ENCODE data around the gene HBS1L.

The HBS1L gene

GRCh38 chr6:135088818-135089809 is 34.5 kb upstream of the HBS1L start:
- H3K27ac ChIP-seq (ENCODE audit: low read depth, low read length): no peak overlapping the region
- H3K9me3 ChIP-seq (ENCODE audit: control insufficient read depth, insufficient read depth, low read length): no peaks in the 10 kb centered on the region
- no peak overlapping the region for H3K9ac ChIP-seq (ENCODE audit: low read depth, low read length)
- peaks cover 4% of the 10 kb centered on the region for H3K4me1 ChIP-seq (ENCODE audit: control insufficient read depth, insufficient read depth, low read length)
- no peaks in the 10 kb centered on the region for H3K36me3 ChIP-seq (ENCODE audit: control insufficient read depth, insufficient read depth, low read length)
- no peak overlapping the region for H3K4me3 ChIP-seq (ENCODE audit: low read depth, low read length)
- H3K27me3 ChIP-seq (ENCODE audit: control insufficient read depth, insufficient read depth, low read length): no peaks in the 10 kb centered on the region

DNA sequence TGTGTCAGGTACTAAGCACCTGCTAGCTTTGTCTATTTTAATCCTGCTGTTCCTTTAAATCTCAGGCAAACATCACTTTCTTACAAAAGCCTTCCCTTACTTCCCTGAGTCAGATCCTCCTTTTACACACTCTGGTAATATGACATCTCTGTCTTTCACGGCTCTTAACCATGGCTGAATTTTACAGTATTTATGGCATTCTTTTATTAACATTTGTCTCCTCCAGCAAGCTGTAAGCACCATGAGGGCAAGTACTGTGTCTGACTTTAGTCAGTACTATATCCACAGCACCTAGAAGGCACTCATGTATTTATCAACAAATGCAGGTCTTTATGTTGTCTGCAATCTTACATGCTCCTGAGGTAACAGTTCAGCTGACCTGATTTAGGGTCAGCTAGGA is 33.7 kb upstream of the HBS1L start:
- Histone ChIP-seq H3K9ac (ENCODE audit: low read depth, low read length) (no peak overlapping the region), H3K4me1 (ENCODE audit: control insufficient read depth, insufficient read depth, low read length) (peaks cover 4% of the 10 kb centered on the region), H3K27ac (ENCODE audit: low read depth, low read length) (no peak overlapping the region), H3K36me3 (ENCODE audit: control insufficient read depth, insufficient read depth, low read length) (no peaks in the 10 kb centered on the region), H3K4me3 (ENCODE audit: low read depth, low read length) (no peak overlapping the region), H3K9me3 (ENCODE audit: control insufficient read depth, insufficient read depth, low read length) (no peaks in the 10 kb centered on the region), H3K27me3 (ENCODE audit: control insufficient read depth, insufficient read depth, low read length) (no peaks in the 10 kb centered on the region)

DNA sequence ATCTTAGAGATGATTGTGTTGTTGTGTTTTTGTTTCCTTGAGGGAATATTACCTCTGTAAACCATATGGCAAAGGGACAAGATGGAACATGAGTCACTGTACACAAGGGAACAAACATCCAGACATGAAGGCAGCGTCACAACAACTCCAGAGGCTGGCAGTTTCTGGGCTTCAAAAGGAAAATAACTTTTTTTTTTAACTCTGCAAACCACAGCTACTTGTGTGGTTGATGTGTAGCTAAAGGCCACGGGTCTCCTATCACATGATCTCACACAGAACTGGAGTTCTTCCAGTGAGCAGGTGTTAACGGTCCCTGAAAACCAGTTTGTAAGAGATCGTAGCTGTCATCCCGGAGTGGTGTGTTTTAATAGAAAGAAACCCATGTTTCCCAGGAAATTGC is 33.2 kb upstream of the HBS1L start:
- Histone ChIP-seq H3K36me3 (ENCODE audit: control insufficient read depth, insufficient read depth, low read length) (no peaks in the 10 kb centered on the region), H3K27me3 (ENCODE audit: control insufficient read depth, insufficient read depth, low read length) (no peaks in the 10 kb centered on the region), H3K9me3 (ENCODE audit: control insufficient read depth, insufficient read depth, low read length) (no peaks in the 10 kb centered on the region), H3K4me1 (ENCODE audit: control insufficient read depth, insufficient read depth, low read length) (peaks cover 4% of the 10 kb centered on the region), H3K9ac (ENCODE audit: low read depth, low read length) (no peak overlapping the region), H3K27ac (ENCODE audit: low read depth, low read length) (no peak overlapping the region), H3K4me3 (ENCODE audit: low read depth, low read length) (no peak overlapping the region)

- Histone ChIP-seq H3K4me3 (ENCODE audit: low read depth, low read length) (no peak overlapping the region), H3K27ac (ENCODE audit: low read depth, low read length) (no peak overlapping the region), H3K4me1 (ENCODE audit: control insufficient read depth, insufficient read depth, low read length) (peaks cover 4% of the 10 kb centered on the region), H3K36me3 (ENCODE audit: control insufficient read depth, insufficient read depth, low read length) (no peaks in the 10 kb centered on the region), H3K9me3 (ENCODE audit: control insufficient read depth, insufficient read depth, low read length) (no peaks in the 10 kb centered on the region), H3K27me3 (ENCODE audit: control insufficient read depth, insufficient read depth, low read length) (no peaks in the 10 kb centered on the region), H3K9ac (ENCODE audit: low read depth, low read length) (no peak overlapping the region)
Observed at GRCh38 chr6:135087403-135087802, 32.8 kb upstream of the HBS1L start.

DNA sequence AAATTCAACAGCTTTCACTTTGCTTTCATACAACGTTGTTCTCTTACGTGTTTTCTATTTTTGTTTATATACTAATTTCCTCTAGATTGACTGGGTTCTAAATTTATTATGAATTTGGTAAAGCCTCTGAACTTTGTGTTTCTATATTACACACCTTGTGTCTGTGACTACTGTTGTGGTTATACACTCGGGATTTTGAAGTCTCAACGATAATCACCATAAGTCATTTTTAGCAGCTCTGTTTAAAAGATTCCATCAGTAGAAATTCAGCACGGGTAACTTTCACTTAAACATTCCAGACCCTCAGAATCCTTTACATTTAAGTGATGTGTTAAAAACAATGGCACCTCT is 31.8 kb upstream of the HBS1L start:
- H3K36me3 ChIP-seq (ENCODE audit: control insufficient read depth, insufficient read depth, low read length): no peaks in the 10 kb centered on the region
- H3K9ac ChIP-seq (ENCODE audit: low read depth, low read length): no peak overlapping the region
- no peak overlapping the region for H3K27ac ChIP-seq (ENCODE audit: low read depth, low read length)
- peaks cover 4% of the 10 kb centered on the region for H3K4me1 ChIP-seq (ENCODE audit: control insufficient read depth, insufficient read depth, low read length)
- no peak overlapping the region for H3K4me3 ChIP-seq (ENCODE audit: low read depth, low read length)
- H3K9me3 ChIP-seq (ENCODE audit: control insufficient read depth, insufficient read depth, low read length): 0 out of 2 replicates have a peak, but pooled peaks cover 5% of the 10 kb centered on the region
- H3K27me3 ChIP-seq (ENCODE audit: control insufficient read depth, insufficient read depth, low read length): no peaks in the 10 kb centered on the region

GRCh38 chr6:135085700-135086413 is 31.2 kb upstream of the HBS1L start:
- H3K9me3 ChIP-seq (ENCODE audit: control insufficient read depth, insufficient read depth, low read length): 0 out of 2 replicates have a peak, but pooled peaks cover 5% of the 10 kb centered on the region
- no peak overlapping the region for H3K27ac ChIP-seq (ENCODE audit: low read depth, low read length)
- no peaks in the 10 kb centered on the region for H3K27me3 ChIP-seq (ENCODE audit: control insufficient read depth, insufficient read depth, low read length)
- H3K4me3 ChIP-seq (ENCODE audit: low read depth, low read length): no peak overlapping the region
- no peaks in the 10 kb centered on the region for H3K36me3 ChIP-seq (ENCODE audit: control insufficient read depth, insufficient read depth, low read length)
- no peak overlapping the region for H3K9ac ChIP-seq (ENCODE audit: low read depth, low read length)
- H3K4me1 ChIP-seq (ENCODE audit: control insufficient read depth, insufficient read depth, low read length): peaks cover 4% of the 10 kb centered on the region

DNA sequence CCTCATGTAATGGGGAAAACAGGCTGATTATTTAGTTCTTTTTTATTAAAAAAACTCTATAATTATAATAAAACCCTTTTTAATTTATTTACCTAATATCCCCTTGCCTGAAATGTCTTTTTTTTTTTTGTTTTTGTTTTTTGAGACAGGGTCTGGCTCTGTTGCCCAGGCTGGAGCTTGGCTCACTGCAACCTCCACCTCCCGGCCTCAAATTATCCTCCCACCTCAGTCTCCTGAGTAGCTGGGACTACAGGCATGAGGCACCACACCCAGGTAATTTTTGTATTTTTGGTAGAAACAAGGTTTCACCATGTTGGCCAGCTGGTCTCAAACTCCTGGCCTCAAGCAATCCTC is 30.3 kb upstream of the HBS1L start:
- Histone ChIP-seq H3K4me3 (ENCODE audit: low read depth, low read length) (no peak overlapping the region), H3K9me3 (ENCODE audit: control insufficient read depth, insufficient read depth, low read length) (0 out of 2 replicates have a peak, but pooled peaks cover 5% of the 10 kb centered on the region), H3K36me3 (ENCODE audit: control insufficient read depth, insufficient read depth, low read length) (no peaks in the 10 kb centered on the region), H3K4me1 (ENCODE audit: control insufficient read depth, insufficient read depth, low read length) (peaks cover 4% of the 10 kb centered on the region), H3K27ac (ENCODE audit: low read depth, low read length) (no peak overlapping the region), H3K9ac (ENCODE audit: low read depth, low read length) (no peak overlapping the region), H3K27me3 (ENCODE audit: control insufficient read depth, insufficient read depth, low read length) (no peaks in the 10 kb centered on the region)

DNA sequence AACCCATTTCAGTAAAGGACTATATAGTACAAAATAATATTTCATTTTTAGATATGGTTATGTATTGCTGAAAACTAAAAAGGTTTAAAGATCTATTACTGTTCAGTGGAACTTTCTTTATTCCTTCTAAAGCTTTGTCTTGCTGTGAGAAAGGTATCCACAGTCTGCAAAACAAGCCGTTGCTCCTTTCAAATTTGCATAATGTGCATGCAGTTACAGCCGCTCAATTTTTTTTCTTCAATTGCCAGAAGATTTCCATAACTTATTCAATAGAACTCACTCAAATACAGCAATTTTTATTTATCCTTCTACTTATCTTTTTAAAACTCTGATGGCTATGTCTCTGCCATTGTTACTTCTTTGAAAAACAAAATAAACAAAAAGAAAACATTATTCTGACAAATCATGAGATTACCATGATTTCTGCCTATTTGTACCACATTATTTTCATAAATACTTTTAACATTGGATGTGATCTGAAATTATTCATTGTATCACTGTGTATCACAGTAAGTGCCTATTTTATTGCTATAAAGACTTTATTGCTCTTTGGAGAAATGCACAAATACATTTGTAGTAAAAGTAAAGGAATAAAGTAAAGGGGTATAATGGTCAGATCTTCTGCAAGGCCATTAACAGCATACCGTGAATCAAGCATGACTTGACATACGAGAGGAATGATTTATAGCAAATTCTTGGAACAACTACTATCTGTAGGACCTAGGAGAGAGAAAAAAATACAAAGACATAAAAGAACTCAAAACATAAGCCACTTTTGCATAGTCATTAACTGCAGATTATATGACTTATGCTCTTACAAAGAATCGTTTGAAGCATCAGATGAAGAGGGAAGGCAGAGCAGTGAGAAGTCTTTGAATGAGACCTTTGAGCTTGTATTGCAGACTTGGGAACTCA is 29.6 kb upstream of the HBS1L start:
- Histone ChIP-seq H3K36me3 (ENCODE audit: control insufficient read depth, insufficient read depth, low read length) (no peaks in the 10 kb centered on the region), H3K27ac (ENCODE audit: low read depth, low read length) (no peak overlapping the region), H3K9me3 (ENCODE audit: control insufficient read depth, insufficient read depth, low read length) (0 out of 2 replicates have a peak, but pooled peaks cover 5% of the 10 kb centered on the region), H3K4me3 (ENCODE audit: low read depth, low read length) (no peak overlapping the region), H3K9ac (ENCODE audit: low read depth, low read length) (no peak overlapping the region), H3K27me3 (ENCODE audit: control insufficient read depth, insufficient read depth, low read length) (no peaks in the 10 kb centered on the region), H3K4me1 (ENCODE audit: control insufficient read depth, insufficient read depth, low read length) (peaks cover 4% of the 10 kb centered on the region)

- H3K27ac ChIP-seq (ENCODE audit: low read depth, low read length): no peak overlapping the region
- H3K4me3 ChIP-seq (ENCODE audit: low read depth, low read length): no peak overlapping the region
- 0 out of 2 replicates have a peak, but pooled peaks cover 5% of the 10 kb centered on the region for H3K9me3 ChIP-seq (ENCODE audit: control insufficient read depth, insufficient read depth, low read length)
- H3K9ac ChIP-seq (ENCODE audit: low read depth, low read length): no peak overlapping the region
- no peaks in the 10 kb centered on the region for H3K4me1 ChIP-seq (ENCODE audit: control insufficient read depth, insufficient read depth, low read length)
- no peaks in the 10 kb centered on the region for H3K27me3 ChIP-seq (ENCODE audit: control insufficient read depth, insufficient read depth, low read length)
- H3K36me3 ChIP-seq (ENCODE audit: control insufficient read depth, insufficient read depth, low read length): no peaks in the 10 kb centered on the region
Observed at GRCh38 chr6:135081966-135082365, 27.3 kb upstream of the HBS1L start.

GRCh38 chr6:135075018-135075417 is 20.4 kb upstream of the HBS1L start:
- Histone ChIP-seq H3K9ac (ENCODE audit: low read depth, low read length) (no peak overlapping the region), H3K36me3 (ENCODE audit: control insufficient read depth, insufficient read depth, low read length) (no peaks in the 10 kb centered on the region), H3K9me3 (ENCODE audit: control insufficient read depth, insufficient read depth, low read length) (no peaks in the 10 kb centered on the region), H3K4me3 (ENCODE audit: low read depth, low read length) (no peak overlapping the region), H3K4me1 (ENCODE audit: control insufficient read depth, insufficient read depth, low read length) (no peaks in the 10 kb centered on the region), H3K27ac (ENCODE audit: low read depth, low read length) (no peak overlapping the region), H3K27me3 (ENCODE audit: control insufficient read depth, insufficient read depth, low read length) (no peaks in the 10 kb centered on the region)

All from HUES48 (cell line).